Astrocyte of the spinal cord (primary cell): ENCODE results near the gene G0S2.

Experiments used
- DNase-seq: peaks from one replicate; pipeline ENCODE4 v3.0.0; 2011; ENCODE audit warnings: low read depth, low spot score
- H3K4me3 ChIP-seq: 2 replicates; pipeline ENCODE4 v1.5.1; 2011; ENCODE audit warnings: low read depth, mild to moderate bottlenecking, low read length, moderate library complexity
- CTCF ChIP-seq: IDR thresholded peaks from 2 replicates; pipeline ENCODE4 v1.5.1; 2012; ENCODE audit warnings: low read depth, mild to moderate bottlenecking, low read length, inconsistent platforms
- in situ Hi-C: cut with HindIII; loops from 2 replicates; pipeline ENCODE4 v1.10.0; 2017; ENCODE audit warnings: low sequenced_read_pairs

The G0S2 gene

DNA sequence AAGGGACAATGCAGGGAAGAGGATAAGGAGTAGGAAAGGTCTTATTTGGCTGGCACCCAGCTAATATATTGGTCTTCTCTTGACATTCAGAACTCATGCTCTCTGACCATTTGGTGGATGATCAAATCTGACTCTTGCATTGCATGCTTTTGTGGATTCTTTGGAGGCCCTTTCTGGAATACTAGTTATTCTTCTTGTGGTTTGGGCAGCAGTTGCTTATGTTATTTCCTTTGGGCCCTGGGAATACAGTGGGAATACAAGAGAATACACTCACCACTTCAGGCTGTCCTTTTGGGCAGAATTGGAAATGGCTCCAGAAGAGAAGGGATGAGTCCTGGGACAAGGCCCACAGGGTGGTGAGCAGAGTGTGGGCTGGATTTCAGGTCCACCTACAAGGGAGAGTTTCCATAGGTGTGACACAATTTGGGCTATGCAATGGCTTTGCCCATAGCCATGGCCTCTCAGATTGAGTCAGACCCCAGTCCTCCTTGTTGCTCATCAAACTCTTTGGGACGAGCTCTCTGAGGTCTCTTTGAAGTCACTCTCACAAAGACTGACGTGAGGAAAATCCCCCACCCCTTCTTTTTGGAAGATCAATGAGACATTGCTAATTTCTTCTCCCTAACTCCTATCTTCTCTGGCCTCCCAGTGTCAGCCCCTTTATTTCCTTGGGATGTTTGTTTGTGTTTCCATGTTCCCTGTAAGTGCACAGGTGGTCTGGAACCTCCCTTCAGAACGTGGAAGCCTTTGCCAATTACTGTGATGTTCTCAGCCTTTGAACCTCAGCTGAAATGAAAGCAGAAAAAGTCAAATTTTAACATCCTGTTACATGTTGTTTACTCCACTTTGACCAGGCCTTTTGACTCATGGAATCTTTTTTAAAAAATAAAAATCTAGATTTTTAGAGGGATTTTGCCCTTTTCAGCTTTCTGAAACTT is 48.8 kb downstream of the G0S2 start:
- H3K4me3 ChIP-seq: no peak overlapping the region
- DNase-seq: no peak
- in situ Hi-C loops: no loop called here
- no peak for TF ChIP-seq CTCF
